Upper lobe of left lung (tissue), 4 donors: ENCODE results near the gene NBEA.

Experiments
- EP300 ChIP-seq, 4 donors: sonication (generic); formaldehyde crosslinking; IDR thresholded peaks; one replicate each; pipeline ENCODE4 v1.5.1; 2017; ENCODE audit warnings: antibody characterized with exemption in 4 of 4, control low read depth in 2 of 4
- POLR2A ChIP-seq, 4 donors: fragments of 450-650 bp; IDR thresholded peaks; one replicate each; pipeline ENCODE4 v1.5.1; 2016 to 2017; ENCODE audit warnings: antibody characterized with exemption in 4 of 4, mild to moderate bottlenecking in 2 of 4
- TF ChIP-seq, protein P1 (sequence below), 6 experiments: fragments of 450-650 bp in 4 of 6; fragments of 200-600 bp in 2 of 6; sonication (generic) in 2 of 6; IDR thresholded peaks; one replicate each; pipeline ENCODE4 v1.5.1; 2016 to 2019; ENCODE audit warnings: antibody characterized with exemption in 6 of 6

DNA sequence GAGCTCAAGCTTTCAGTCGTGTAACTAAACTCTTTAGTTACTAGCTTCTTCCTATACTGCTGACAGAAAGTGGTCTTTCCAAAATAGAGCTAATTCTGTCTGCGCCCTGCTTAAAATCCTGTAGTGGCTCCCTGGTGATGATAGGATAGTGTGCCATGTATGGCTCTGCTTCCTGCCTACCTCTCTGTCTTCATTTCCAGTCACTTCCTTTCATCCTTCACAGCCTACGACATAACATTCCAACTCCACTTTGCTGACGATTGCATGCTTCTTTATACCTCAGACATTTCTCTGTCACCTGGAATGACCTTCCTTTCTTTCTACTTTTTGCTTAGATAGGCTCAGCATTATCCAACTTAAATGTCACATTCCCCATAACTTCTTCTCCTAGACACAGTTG, 343.6 kb downstream of the NBEA start:
- TF ChIP-seq, protein P1, sequence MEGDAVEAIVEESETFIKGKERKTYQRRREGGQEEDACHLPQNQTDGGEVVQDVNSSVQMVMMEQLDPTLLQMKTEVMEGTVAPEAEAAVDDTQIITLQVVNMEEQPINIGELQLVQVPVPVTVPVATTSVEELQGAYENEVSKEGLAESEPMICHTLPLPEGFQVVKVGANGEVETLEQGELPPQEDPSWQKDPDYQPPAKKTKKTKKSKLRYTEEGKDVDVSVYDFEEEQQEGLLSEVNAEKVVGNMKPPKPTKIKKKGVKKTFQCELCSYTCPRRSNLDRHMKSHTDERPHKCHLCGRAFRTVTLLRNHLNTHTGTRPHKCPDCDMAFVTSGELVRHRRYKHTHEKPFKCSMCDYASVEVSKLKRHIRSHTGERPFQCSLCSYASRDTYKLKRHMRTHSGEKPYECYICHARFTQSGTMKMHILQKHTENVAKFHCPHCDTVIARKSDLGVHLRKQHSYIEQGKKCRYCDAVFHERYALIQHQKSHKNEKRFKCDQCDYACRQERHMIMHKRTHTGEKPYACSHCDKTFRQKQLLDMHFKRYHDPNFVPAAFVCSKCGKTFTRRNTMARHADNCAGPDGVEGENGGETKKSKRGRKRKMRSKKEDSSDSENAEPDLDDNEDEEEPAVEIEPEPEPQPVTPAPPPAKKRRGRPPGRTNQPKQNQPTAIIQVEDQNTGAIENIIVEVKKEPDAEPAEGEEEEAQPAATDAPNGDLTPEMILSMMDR (IDR thresholded peaks at IDR 0.05), result no peak
- TF ChIP-seq POLR2A (IDR thresholded peaks at IDR 0.05) (no peak), EP300 (IDR thresholded peaks at IDR 0.05) (no peak)
